Mesenchymal stem cell (in vitro differentiated cells and primary cell): ENCODE data around the gene LRP1B.

Experiments
- DNase-seq: peaks from one replicate; pipeline ENCODE4 v3.0.0-alpha.2; 2013
- H2AFZ ChIP-seq: one replicate; pipeline ENCODE4 v1.6.1; 2013; ENCODE audit warnings: low read depth, mild to moderate bottlenecking, control low read depth, inconsistent platforms, low read length, moderate library complexity
- H2AK5ac ChIP-seq: 2 replicates; pipeline ENCODE4 v1.6.1; 2013; ENCODE audit warnings: low read length, moderate library complexity, mild to moderate bottlenecking, inconsistent platforms; ENCODE audit not compliant: severe bottlenecking
- H2BK120ac ChIP-seq: one replicate; pipeline ENCODE4 v1.6.1; 2013; ENCODE audit warnings: low read depth, mild to moderate bottlenecking, inconsistent platforms, low read length, moderate library complexity
- H2BK12ac ChIP-seq, 2 experiments: one replicate each; pipeline ENCODE4 v1.6.1; 2013; ENCODE audit warnings: inconsistent platforms in 2 of 2, low read length in 2 of 2, mild to moderate bottlenecking in 2 of 2, moderate library complexity in 2 of 2, control low read depth in 1 of 2
- H2BK15ac ChIP-seq: one replicate; pipeline ENCODE4 v1.6.1; 2013; ENCODE audit warnings: mild to moderate bottlenecking, low read depth, inconsistent platforms; ENCODE audit not compliant: poor library complexity, severe bottlenecking
- H2BK5ac ChIP-seq: 2 replicates; pipeline ENCODE4 v1.6.1; 2013; ENCODE audit warnings: low read depth, mild to moderate bottlenecking, low read length, control low read depth, inconsistent platforms; ENCODE audit not compliant: poor library complexity, severe bottlenecking
- H3K14ac ChIP-seq, 2 experiments: one replicate each; pipeline ENCODE4 v1.6.1; 2013; ENCODE audit warnings: inconsistent platforms in 2 of 2, low read length in 2 of 2, control low read depth in 1 of 2, mild to moderate bottlenecking in 1 of 2, moderate library complexity in 1 of 2
- H3K18ac ChIP-seq, 2 experiments: one replicate each; pipeline ENCODE4 v1.6.1; 2013; ENCODE audit warnings: inconsistent platforms in 2 of 2, low read length in 2 of 2, control low read depth in 1 of 2, low read depth in 1 of 2, mild to moderate bottlenecking in 1 of 2
- H3K23ac ChIP-seq, 2 experiments: one replicate each; pipeline ENCODE4 v1.6.1; 2013; ENCODE audit warnings: inconsistent platforms in 2 of 2, low read length in 2 of 2, mild to moderate bottlenecking in 2 of 2, moderate library complexity in 2 of 2, control low read depth in 1 of 2
- H3K27ac ChIP-seq: 2 replicates; pipeline ENCODE4 v1.5.1; 2013; ENCODE audit warnings: mild to moderate bottlenecking, moderate library complexity, low read length, control low read depth, inconsistent platforms; ENCODE audit not compliant: poor library complexity, severe bottlenecking
- H3K27me3 ChIP-seq, 2 experiments: 2 replicates each; pipeline versions ENCODE4 v1.6.1 to v1.7.0; 2013; ENCODE audit warnings: low read length in 2 of 2, mild to moderate bottlenecking in 2 of 2, moderate library complexity in 2 of 2, control low read depth in 1 of 2, inconsistent platforms in 1 of 2; ENCODE audit not compliant: control insufficient read depth in 1 of 2, insufficient read depth in 1 of 2
- H3K36me3 ChIP-seq, 2 experiments: 2 replicates each; pipeline versions ENCODE4 v1.6.1 to v1.7.0; 2013; ENCODE audit warnings: low read length in 2 of 2, control low read depth in 1 of 2, inconsistent platforms in 1 of 2, low read depth in 1 of 2, mild to moderate bottlenecking in 1 of 2; ENCODE audit not compliant: insufficient read depth in 2 of 2, control insufficient read depth in 1 of 2
- H3K4ac ChIP-seq, 2 experiments: one replicate each; pipeline ENCODE4 v1.6.1; 2013; ENCODE audit warnings: inconsistent platforms in 2 of 2, low read length in 2 of 2, mild to moderate bottlenecking in 2 of 2, moderate library complexity in 2 of 2, control low read depth in 1 of 2, low read depth in 1 of 2
- H3K4me1 ChIP-seq: 2 replicates; pipeline ENCODE4 v1.6.1; 2013; ENCODE audit warnings: low read depth, low read length, control low read depth; ENCODE audit not compliant: control insufficient read depth, insufficient read depth
- H3K4me2 ChIP-seq: 2 replicates; pipeline ENCODE4 v1.6.1; 2013; ENCODE audit warnings: low read length, mild to moderate bottlenecking, inconsistent platforms; ENCODE audit not compliant: poor library complexity, severe bottlenecking
- H3K4me3 ChIP-seq, 2 experiments: 2 replicates each; pipeline versions ENCODE4 v1.5.1 to v1.7.0; 2013; ENCODE audit warnings: low read length in 2 of 2, mild to moderate bottlenecking in 2 of 2, control low read depth in 1 of 2, low read depth in 1 of 2; ENCODE audit not compliant: insufficient read depth in 1 of 2
- H3K79me1 ChIP-seq: replicated peaks from 2 replicates; pipeline ENCODE4 v1.6.1; 2013; ENCODE audit warnings: mild to moderate bottlenecking, control low read depth, low read length, inconsistent platforms; ENCODE audit not compliant: poor library complexity, severe bottlenecking
- H3K9ac ChIP-seq: 2 replicates; pipeline ENCODE4 v1.7.0; 2013; ENCODE audit warnings: mild to moderate bottlenecking, low read length, moderate library complexity
- H3K9me3 ChIP-seq: 2 replicates; pipeline ENCODE4 v1.7.0; 2013; ENCODE audit warnings: mild to moderate bottlenecking, low read length; ENCODE audit not compliant: control insufficient read depth
- H4K8ac ChIP-seq: one replicate; pipeline ENCODE4 v1.6.1; 2013; ENCODE audit warnings: inconsistent platforms, mild to moderate bottlenecking, low read length, moderate library complexity
- H4K91ac ChIP-seq: one replicate; pipeline ENCODE4 v1.6.1; 2013; ENCODE audit warnings: mild to moderate bottlenecking, low read length, inconsistent platforms
- WGBS: methylation state at CpG from one replicate; pipeline ENCODE4 v1.1.7; 2013; ENCODE audit warnings: mixed read lengths; 5-methylcytosine and 5-hydroxymethylcytosine counted together

Gene LRP1B

DNA sequence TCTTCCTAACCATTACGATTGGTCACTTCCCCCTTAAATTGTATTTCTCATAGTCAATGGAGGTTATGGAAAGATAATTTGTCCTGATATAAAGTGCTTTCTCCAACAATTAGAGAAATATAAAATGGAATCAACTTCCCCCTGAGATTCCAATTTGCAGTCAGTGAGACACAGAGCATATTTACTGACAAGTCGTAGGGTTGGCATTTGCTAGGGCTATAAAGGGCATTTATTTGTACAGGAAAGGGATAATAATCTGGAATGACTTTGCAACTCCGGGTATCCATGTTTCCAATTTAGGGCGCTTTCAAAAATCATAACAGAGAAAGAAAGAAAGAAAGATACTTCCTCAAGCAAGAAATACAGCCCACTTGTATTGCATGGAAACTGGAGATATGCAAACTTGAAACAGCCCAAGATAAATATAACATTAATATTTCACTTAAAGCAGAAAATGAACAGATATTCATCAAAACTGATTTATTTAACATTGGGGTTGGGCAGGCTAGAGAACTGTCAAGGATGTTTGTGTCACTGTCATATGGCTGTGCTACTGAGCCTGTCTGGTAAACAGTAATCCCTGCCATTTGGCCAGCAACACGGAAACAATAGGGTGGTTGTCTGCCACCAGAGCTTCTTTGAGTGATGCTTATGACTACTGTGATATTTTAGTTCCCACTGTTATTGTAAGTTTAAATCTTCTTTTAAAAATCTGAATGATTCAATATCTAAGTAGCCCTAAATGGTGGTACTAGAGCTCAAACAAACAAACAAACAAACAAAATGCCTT is 621.8 kb downstream of the LRP1B start:
- Histone ChIP-seq H2AK5ac (no peak overlapping the region), H2BK15ac (no peak overlapping the region), H3K79me1 (no peaks in the 10 kb centered on the region), H4K91ac (no peak overlapping the region), H3K9ac (no peak overlapping the region), H2AFZ (no peak overlapping the region), H3K9me3 (no peaks in the 10 kb centered on the region), H2BK12ac (no peak overlapping the region), H3K14ac (no peak overlapping the region), H3K4ac (no peak overlapping the region), H3K4me3 (no peak overlapping the region), H3K27me3 (no peaks in the 10 kb centered on the region), H2BK120ac (no peak overlapping the region), H4K8ac (no peak overlapping the region), H3K4me2 (no peak overlapping the region), H3K27ac (no peak overlapping the region), H3K18ac (no peak overlapping the region), H2BK5ac (no peak overlapping the region), H3K36me3 (no peaks in the 10 kb centered on the region), H3K23ac (no peak overlapping the region), H3K4me1 (no peaks in the 10 kb centered on the region)
- DNase-seq: no peak
- 67% methylated on average over 3 of the region's 5 CpGs for WGBS

DNA sequence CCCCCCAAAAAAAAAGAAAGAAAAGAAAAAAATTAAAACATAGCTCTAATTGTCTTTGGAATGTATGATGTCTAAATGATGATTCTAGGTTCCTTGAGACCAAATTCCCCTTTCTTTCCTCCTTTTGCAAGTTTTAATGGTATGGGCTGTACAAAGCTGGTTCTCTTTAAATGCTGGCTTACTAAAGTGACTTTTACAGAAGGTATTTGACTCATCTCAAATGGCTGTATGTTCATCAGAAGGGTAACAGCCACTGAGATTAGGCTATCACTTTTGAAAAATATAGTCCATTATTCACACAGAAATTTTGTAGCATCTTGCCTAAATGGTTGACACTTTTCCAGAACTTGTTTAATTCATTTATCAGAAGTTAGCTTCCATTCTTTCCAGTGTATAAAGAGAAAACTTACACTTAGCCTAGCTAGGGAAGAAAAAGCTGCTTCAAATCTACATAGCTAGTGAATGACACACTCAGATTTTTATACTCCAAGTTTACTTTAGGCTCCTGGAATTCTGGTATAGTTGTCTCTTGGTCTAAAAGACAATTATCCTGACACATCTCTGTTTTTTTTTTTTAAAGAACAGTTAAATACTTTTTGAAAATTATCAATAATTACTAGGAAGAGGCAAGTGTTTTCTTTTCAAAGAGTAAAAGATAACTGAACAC is 622.6 kb downstream of the LRP1B start:
- Histone ChIP-seq H4K8ac (no peak overlapping the region), H3K4me3 (no peak overlapping the region), H3K14ac (no peak overlapping the region), H4K91ac (no peak overlapping the region), H3K27ac (no peak overlapping the region), H3K27me3 (no peaks in the 10 kb centered on the region), H3K4me2 (no peak overlapping the region), H2BK12ac (no peak overlapping the region), H2BK5ac (no peak overlapping the region), H3K23ac (no peak overlapping the region), H3K79me1 (no peaks in the 10 kb centered on the region), H2BK120ac (no peak overlapping the region), H3K4ac (no peak overlapping the region), H3K4me1 (no peaks in the 10 kb centered on the region), H3K9ac (no peak overlapping the region), H2AK5ac (no peak overlapping the region), H3K36me3 (no peaks in the 10 kb centered on the region), H2AFZ (no peak overlapping the region), H2BK15ac (no peak overlapping the region), H3K9me3 (no peaks in the 10 kb centered on the region), H3K18ac (no peak overlapping the region)
- DNase-seq: no peak

DNA sequence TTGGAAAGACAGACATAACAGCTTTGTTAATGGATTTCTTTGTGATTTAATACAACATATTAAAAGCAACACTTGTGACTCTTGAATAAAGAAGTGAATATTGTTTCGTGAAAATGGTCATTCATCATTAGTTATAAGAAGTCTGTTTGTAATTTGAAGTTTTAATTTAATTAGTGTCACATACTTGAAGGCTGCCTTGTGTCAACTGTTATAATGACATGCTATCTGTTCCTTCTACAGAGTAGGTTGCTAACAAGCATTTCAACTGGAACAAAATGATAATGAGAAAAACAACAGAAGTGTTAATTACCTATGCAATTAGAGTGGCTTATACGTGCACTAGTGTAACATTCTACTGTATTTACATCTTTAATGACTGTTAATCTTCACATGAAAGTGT is 624.7 kb downstream of the LRP1B start:
- H3K23ac ChIP-seq: no peak overlapping the region
- H2BK5ac ChIP-seq: no peak overlapping the region
- no peak overlapping the region for H3K27ac ChIP-seq
- no peak overlapping the region for H2BK15ac ChIP-seq
- H3K4ac ChIP-seq: no peak overlapping the region
- no peak overlapping the region for H2BK120ac ChIP-seq
- no peak overlapping the region for H3K4me3 ChIP-seq
- H3K9ac ChIP-seq: no peak overlapping the region
- no peak overlapping the region for H4K8ac ChIP-seq
- H3K4me2 ChIP-seq: no peak overlapping the region
- H4K91ac ChIP-seq: no peak overlapping the region
- H2AFZ ChIP-seq: no peak overlapping the region
- DNase-seq: no peak
- no peak overlapping the region for H2BK12ac ChIP-seq
- H3K18ac ChIP-seq: no peak overlapping the region
- H3K14ac ChIP-seq: no peak overlapping the region
- H2AK5ac ChIP-seq: no peak overlapping the region
- 57% methylated on average over 1 of the region's 2 CpGs for WGBS
- H3K4me1 ChIP-seq: no peaks in the 10 kb centered on the region
- no peaks in the 10 kb centered on the region for H3K79me1 ChIP-seq
- no peaks in the 10 kb centered on the region for H3K36me3 ChIP-seq
- H3K27me3 ChIP-seq: no peaks in the 10 kb centered on the region
- H3K9me3 ChIP-seq: no peaks in the 10 kb centered on the region

DNA sequence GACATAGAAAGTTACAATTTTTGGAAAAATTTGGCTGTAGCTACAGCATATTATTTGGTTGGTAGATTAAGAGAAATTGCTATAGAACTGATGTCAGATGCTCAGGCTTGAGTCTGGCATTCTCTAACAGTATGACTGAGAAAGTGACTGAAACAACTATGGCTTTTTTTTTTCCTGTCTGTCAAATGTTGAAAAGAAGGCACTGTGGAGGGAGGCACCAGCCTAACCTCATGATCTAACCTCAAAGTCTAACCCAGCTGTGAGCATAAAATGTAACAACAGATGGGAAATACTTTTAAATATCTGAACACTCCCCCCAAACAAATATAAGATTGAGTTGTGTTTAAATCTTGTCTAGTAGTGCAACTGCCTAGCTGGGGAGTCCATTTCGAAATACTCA is 629.1 kb downstream of the LRP1B start:
- no peaks in the 10 kb centered on the region for H3K36me3 ChIP-seq
- H3K9me3 ChIP-seq: no peaks in the 10 kb centered on the region
- no peak overlapping the region for H2BK120ac ChIP-seq
- no peak overlapping the region for H3K4ac ChIP-seq
- no peaks in the 10 kb centered on the region for H3K79me1 ChIP-seq
- H3K27ac ChIP-seq: no peak overlapping the region
- no peak overlapping the region for H3K4me2 ChIP-seq
- H3K27me3 ChIP-seq: no peaks in the 10 kb centered on the region
- H3K9ac ChIP-seq: no peak overlapping the region
- no peak overlapping the region for H2BK12ac ChIP-seq
- no peak overlapping the region for H2BK15ac ChIP-seq
- H3K4me3 ChIP-seq: no peak overlapping the region
- H3K14ac ChIP-seq: no peak overlapping the region
- H3K23ac ChIP-seq: no peak overlapping the region
- DNase-seq: no peak
- H4K8ac ChIP-seq: no peak overlapping the region
- H2AFZ ChIP-seq: no peak overlapping the region
- WGBS: no CpG with 5 or more reads among the region's 1 CpG
- H4K91ac ChIP-seq: no peak overlapping the region
- no peaks in the 10 kb centered on the region for H3K4me1 ChIP-seq
- no peak overlapping the region for H2AK5ac ChIP-seq
- H2BK5ac ChIP-seq: no peak overlapping the region
- H3K18ac ChIP-seq: no peak overlapping the region
